ENCODE measurements around the gene TMEM181. TPM values are rescaled to one million over a fixed set of nuclear protein-coding genes. Genes with fewer than 3 reads are reported as not detected.

The TMEM181 gene
- total and polyA plus RNA-seq, 2 donors (not counting 1 experiment from before 2014, with no cell fraction given) = 2.8 to 9.3 TPM

DNA sequence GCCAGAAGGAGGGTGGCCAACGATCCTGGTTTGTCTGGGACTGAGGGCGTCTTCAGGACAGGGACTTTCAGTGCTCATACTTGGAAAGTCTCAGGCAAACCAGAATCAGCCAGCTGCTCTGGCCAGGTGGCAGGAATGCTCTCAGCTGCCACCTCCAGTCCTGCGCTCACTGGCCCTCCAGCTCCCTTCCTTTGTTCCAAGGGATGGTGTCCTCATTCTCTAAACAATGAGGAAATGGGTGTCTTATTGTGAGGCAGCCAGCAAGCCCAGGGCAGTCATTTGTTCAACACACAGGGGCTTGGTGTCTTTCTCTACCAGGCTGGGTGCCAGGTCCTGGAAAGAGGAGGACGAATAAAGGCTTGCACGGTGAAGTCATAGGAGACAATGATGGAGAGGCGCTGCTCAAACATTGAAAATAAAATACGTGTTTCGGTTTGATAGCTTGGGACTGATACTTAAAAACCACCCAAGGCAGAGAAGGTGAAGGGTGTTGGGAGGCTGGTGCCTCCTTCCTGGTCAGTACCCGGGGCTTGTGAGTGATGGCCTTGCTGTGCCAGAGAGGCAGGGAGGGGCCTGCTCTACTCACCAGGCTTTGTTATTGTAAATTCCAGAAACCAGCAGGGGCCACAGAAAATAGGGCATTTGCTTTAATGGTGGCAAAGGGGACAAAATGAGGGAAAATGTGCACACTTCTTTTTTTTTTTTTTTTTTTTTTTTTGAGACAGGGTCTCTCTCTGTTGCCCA is 11.3 kb upstream of the TMEM181 start:
- Mint-ChIP-seq H3K27ac (no peak overlapping the region), H3K9me3 (ENCODE audit: insufficient read depth) (no peaks in the 10 kb centered on the region), H3K4me1 (no peaks in the 10 kb centered on the region), H3K4me3 (no peak overlapping the region), H3K27me3 (peaks cover 34% of the 10 kb centered on the region)
- ATAC-seq (ENCODE audit: low read depth) (no peak), DNase-seq (no peak)
- intact Hi-C loops (cut with micrococcal nuclease) = no loop called here
- Histone ChIP-seq H3K27ac (ENCODE audit: low read length in 2 of 2) (no peak overlapping the region), H4K20me1 (ENCODE audit: control insufficient read depth, insufficient read depth, low read length, poor library complexity, severe bottlenecking) (no peaks in the 10 kb centered on the region), H3K4me2 (replicated peaks; ENCODE audit: low read depth, low read length, poor library complexity, severe bottlenecking) (no peak overlapping the region), H3K9me3 (ENCODE audit: control extremely low read depth in 1 of 3, control insufficient read depth in 2 of 3, insufficient read depth in 1 of 3, low read length in 2 of 3) (no peaks in the 10 kb centered on the region), H2AFZ (ENCODE audit: insufficient read depth, low read depth, low read length, poor library complexity, severe bottlenecking) (no peak overlapping the region), H3K36me3 (replicated peaks in 1 of 2; ENCODE audit: control extremely low read depth in 1 of 2, control insufficient read depth in 1 of 2, extremely low read depth in 1 of 2, insufficient read depth in 2 of 2, low read length in 1 of 2) (no peaks in the 10 kb centered on the region), H3K79me2 (ENCODE audit: control insufficient read depth, insufficient read depth, low read length) (no peaks in the 10 kb centered on the region), H3K27me3 (replicated peaks in 1 of 4; ENCODE audit: control extremely low read depth in 1 of 4, control insufficient read depth in 3 of 4, insufficient read depth in 4 of 4, low read length in 3 of 4) (peaks cover 0 to 2% (median 0%) of the 10 kb centered on the region in 4 experiments), H3K9ac (ENCODE audit: low read length) (no peak overlapping the region), H3K4me1 (ENCODE audit: control insufficient read depth in 2 of 2, insufficient read depth in 2 of 2, low read length in 2 of 2) (no peaks in the 10 kb centered on the region), H3K4me3 (ENCODE audit: control extremely low read depth in 1 of 5, extremely low read depth in 1 of 5, insufficient read depth in 1 of 5, low read depth in 2 of 5, low read length in 4 of 5) (no peak overlapping the region)
- CTCF ChIA-PET = interaction anchor here (0.8 kb wide), 1 partner anchor 138 kb away, joined by 3 read pairs; no protein-coding TSS in a partner anchor
- 93% methylated on average over 7 of the region's 9 CpGs for WGBS (ENCODE audit: insufficient coverage)
- TF ChIP-seq CTCF (IDR thresholded peaks at IDR 0.05) (no peak), EZH2 (IDR thresholded peaks at IDR 0.05; ENCODE audit: borderline replicate concordance, insufficient read depth, low read depth, low read length, poor library complexity, severe bottlenecking) (no peak)
- POLR2A ChIA-PET = interaction anchor here (0.7 kb wide), 1 partner anchor 827 kb away, joined by 5 read pairs; no protein-coding TSS in a partner anchor
